H1 (cell line): ENCODE results near the gene ME3. TPM values are rescaled to one million over a fixed set of nuclear protein-coding genes. Genes with fewer than 3 reads are reported as not detected.

ENCODE experiments used
- CTCF ChIA-PET: fragments of 300-600 bp; sonication (Branson Sonifier 250); formaldehyde crosslinking; loops from one replicate; lab custom pipeline; 2021; ENCODE audit not compliant: partially characterized antibody; lab: Charles Lee
- POLR2A ChIA-PET: fragments of 300-600 bp; sonication (Branson Sonifier 250); formaldehyde crosslinking; loops from one replicate; lab custom pipeline; 2021; ENCODE audit warnings: inconsistent platforms; ENCODE audit not compliant: partially characterized antibody; lab: Charles Lee
- DNase-seq, 2 experiments: peaks; one replicate each; pipeline versions ENCODE4 v3.0.0 to v3.0.0-alpha.2; 2010 to 2022; ENCODE audit warnings: low spot score in 2 of 2, low read depth in 1 of 2, mixed read lengths in 1 of 2
- FAIRE-seq: peaks from 2 replicates; lab custom pipeline; 2011; peaks lifted over from hg19 to GRCh38; lab: Jason Lieb, UNC
- H2AFZ ChIP-seq: 2 replicates; pipeline ENCODE4 v1.8.1; 2012; ENCODE audit warnings: low read length, inconsistent platforms
- H2AK5ac ChIP-seq: 2 replicates; pipeline ENCODE4 v1.6.1; 2013; ENCODE audit warnings: low read depth, low read length
- H2BK120ac ChIP-seq: replicated peaks from 2 replicates; pipeline ENCODE3; 2013; ENCODE audit warnings: low read depth, low read length, inconsistent platforms
- H2BK12ac ChIP-seq: 2 replicates; pipeline ENCODE4 v1.6.1; 2013; ENCODE audit warnings: low read depth, low read length
- H2BK15ac ChIP-seq: 2 replicates; pipeline ENCODE4 v1.6.1; 2013; ENCODE audit warnings: low read length
- H2BK20ac ChIP-seq: 2 replicates; pipeline ENCODE4 v1.6.1; 2013; ENCODE audit warnings: low read length
- H2BK5ac ChIP-seq: 2 replicates; pipeline ENCODE4 v1.6.1; 2013; ENCODE audit warnings: low read depth, low read length
- H3K14ac ChIP-seq: 2 replicates; pipeline ENCODE4 v1.6.1; 2013; ENCODE audit warnings: inconsistent platforms; ENCODE audit not compliant: insufficient read length
- H3K18ac ChIP-seq: 2 replicates; pipeline ENCODE4 v1.6.1; 2013; ENCODE audit warnings: low read length; ENCODE audit errors: extremely low read depth
- H3K23ac ChIP-seq: 2 replicates; pipeline ENCODE4 v1.6.1; 2013; ENCODE audit warnings: inconsistent platforms; ENCODE audit not compliant: insufficient read length
- H3K23me2 ChIP-seq: 2 replicates; pipeline ENCODE4 v1.6.1; 2013; ENCODE audit warnings: low read depth, low read length
- H3K27ac ChIP-seq: 2 replicates; pipeline ENCODE4 v1.6.1; 2011; ENCODE audit warnings: low read depth, low read length, inconsistent platforms
- H3K27me3 ChIP-seq, 4 experiments: replicated peaks in 1 of 4; 1 replicate in 1 of 4; 2 replicates in 3 of 4; pipeline versions ENCODE4 v1.6.1 to v1.8.1; 2011 to 2013; ENCODE audit warnings: low read length in 3 of 4, mild to moderate bottlenecking in 3 of 4, inconsistent platforms in 2 of 4, mixed read lengths in 2 of 4, moderate library complexity in 1 of 4; ENCODE audit not compliant: control insufficient read depth in 3 of 4, insufficient read depth in 3 of 4; ENCODE audit errors: extremely low read depth in 1 of 4
- H3K36me3 ChIP-seq, 4 experiments: 2 replicates each; pipeline versions ENCODE4 v1.6.1 to v1.8.1; 2011 to 2013; ENCODE audit warnings: mild to moderate bottlenecking in 4 of 4, low read length in 3 of 4, moderate library complexity in 2 of 4, control low read depth in 1 of 4, inconsistent platforms in 1 of 4; ENCODE audit not compliant: insufficient read depth in 4 of 4, control insufficient read depth in 2 of 4
- H3K4ac ChIP-seq: replicated peaks from 2 replicates; pipeline ENCODE3; 2013; ENCODE audit warnings: low read length, low read depth, mixed read lengths, inconsistent platforms; ENCODE audit not compliant: insufficient read length
- H3K4me1 ChIP-seq, 4 experiments: replicated peaks in 1 of 4; 1 replicate in 1 of 4; 2 replicates in 3 of 4; pipeline versions ENCODE4 v1.6.1 to v1.8.1; 2011 to 2013; ENCODE audit warnings: low read length in 3 of 4, inconsistent platforms in 2 of 4, mixed read lengths in 1 of 4; ENCODE audit not compliant: insufficient read depth in 4 of 4, control insufficient read depth in 3 of 4
- H3K4me2 ChIP-seq, 2 experiments: 2 replicates each; pipeline versions ENCODE4 v1.6.1 to v1.8.1; 2011 to 2013; ENCODE audit warnings: low read depth in 2 of 2, low read length in 2 of 2, control low read depth in 1 of 2, inconsistent platforms in 1 of 2, mild to moderate bottlenecking in 1 of 2; ENCODE audit not compliant: insufficient read depth in 1 of 2
- H3K4me3 ChIP-seq, 4 experiments: fragments of 200-600, 300-600 bp in 1 of 4; sonication (generic), shearing (Covaris generic), sonication (Bioruptor Twin) in 1 of 4; 2 replicates each; pipeline versions ENCODE4 v1.5.1 to v1.8.1; 2011 to 2016; ENCODE audit warnings: low read length in 4 of 4, low read depth in 3 of 4, control low read depth in 2 of 4, inconsistent platforms in 2 of 4, mild to moderate bottlenecking in 2 of 4, mixed read lengths in 1 of 4, moderate library complexity in 1 of 4; ENCODE audit not compliant: insufficient read depth in 2 of 4; ENCODE audit errors: extremely low read depth in 1 of 4
- H3K56ac ChIP-seq: replicated peaks from 2 replicates; pipeline ENCODE3; 2013; ENCODE audit warnings: low read depth, mild to moderate bottlenecking, mixed read lengths, low read length, inconsistent platforms; ENCODE audit not compliant: insufficient read length
- H3K79me1 ChIP-seq: 2 replicates; pipeline ENCODE4 v1.6.1; 2013; ENCODE audit warnings: low read depth, low read length, control low read depth
- H3K79me2 ChIP-seq, 2 experiments: 2 replicates each; pipeline versions ENCODE4 v1.6.1 to v1.8.1; 2012 to 2013; ENCODE audit warnings: low read length in 2 of 2, mild to moderate bottlenecking in 2 of 2, inconsistent platforms in 1 of 2; ENCODE audit not compliant: insufficient read depth in 2 of 2, control insufficient read depth in 1 of 2
- H3K9ac ChIP-seq, 4 experiments: replicated peaks in 1 of 4; 1 replicate in 1 of 4; 2 replicates in 3 of 4; pipeline versions ENCODE4 v1.6.1 to v1.8.1; 2011 to 2013; ENCODE audit warnings: low read depth in 3 of 4, low read length in 3 of 4, control low read depth in 2 of 4, mild to moderate bottlenecking in 2 of 4, moderate library complexity in 2 of 4, inconsistent platforms in 1 of 4; ENCODE audit errors: extremely low read depth in 1 of 4
- H3K9me3 ChIP-seq, 2 experiments: 2 replicates each; pipeline versions ENCODE4 v1.6.1 to v1.8.1; 2012 to 2013; ENCODE audit warnings: mild to moderate bottlenecking in 2 of 2, moderate library complexity in 2 of 2, control low read depth in 1 of 2, inconsistent platforms in 1 of 2, low read depth in 1 of 2, low read length in 1 of 2, mixed read lengths in 1 of 2; ENCODE audit not compliant: insufficient read depth in 2 of 2
- H4K20me1 ChIP-seq, 2 experiments: replicated peaks in 1 of 2; 2 replicates each; pipeline versions ENCODE3 to v1.8.1; 2011 to 2013; ENCODE audit warnings: inconsistent platforms in 2 of 2, low read length in 2 of 2, mild to moderate bottlenecking in 1 of 2; ENCODE audit not compliant: insufficient read depth in 2 of 2, control insufficient read depth in 1 of 2
- H4K5ac ChIP-seq: 2 replicates; pipeline ENCODE4 v1.6.1; 2013; ENCODE audit warnings: low read length, low read depth, mixed read lengths, inconsistent platforms; ENCODE audit not compliant: insufficient read length
- H4K8ac ChIP-seq: 2 replicates; pipeline ENCODE4 v1.8.0; 2013; ENCODE audit warnings: mild to moderate bottlenecking, moderate library complexity, low read length, inconsistent platforms; ENCODE audit not compliant: insufficient read depth; ENCODE audit errors: extremely low read depth
- H4K91ac ChIP-seq: replicated peaks from 2 replicates; pipeline ENCODE3; 2013; ENCODE audit warnings: low read length, mixed read lengths, inconsistent platforms; ENCODE audit not compliant: insufficient read length
- CBX8 ChIP-seq: fragments of 300-800, 300-1000 bp; sonication (generic); IDR thresholded peaks from 2 replicates; pipeline ENCODE4 v1.7.1; 2016; ENCODE audit warnings: low read depth, low read length, borderline replicate concordance
- EP300 ChIP-seq, 2 experiments: IDR thresholded peaks; 1 replicate in 1 of 2; 2 replicates in 1 of 2; pipeline ENCODE4 v1.6.1; 2011 to 2012; ENCODE audit warnings: low read depth in 2 of 2, low read length in 2 of 2, mild to moderate bottlenecking in 2 of 2, borderline replicate concordance in 1 of 2, inconsistent platforms in 1 of 2, moderate library complexity in 1 of 2
- JUND ChIP-seq: IDR thresholded peaks from 2 replicates; pipeline ENCODE4 v1.6.1; 2011; ENCODE audit warnings: mild to moderate bottlenecking, improper control_type of control experiment, low read length
- KDM4A ChIP-seq: IDR thresholded peaks from one replicate; pipeline ENCODE4 v1.7.1; 2012; ENCODE audit warnings: low read depth, mild to moderate bottlenecking, moderate library complexity, low read length, inconsistent platforms; ENCODE audit not compliant: severe bottlenecking
- NANOG ChIP-seq: IDR thresholded peaks from 2 replicates; pipeline ENCODE4 v1.6.1; 2011; ENCODE audit warnings: low read length, low read depth, mild to moderate bottlenecking, inconsistent platforms; ENCODE audit not compliant: insufficient read depth, poor library complexity, severe bottlenecking
- POU5F1 ChIP-seq: IDR thresholded peaks from 2 replicates; pipeline ENCODE4 v1.6.1; 2011; ENCODE audit warnings: low read depth, mild to moderate bottlenecking, low read length, moderate library complexity
- RNF2 ChIP-seq: fragments of 200-900, 300-1000 bp; sonication (generic); IDR thresholded peaks from 2 replicates; pipeline ENCODE4 v1.7.1; 2016; ENCODE audit warnings: borderline replicate concordance, low read depth, mild to moderate bottlenecking, antibody characterized with exemption, low read length; ENCODE audit not compliant: poor library complexity, severe bottlenecking; ENCODE audit errors: missing control alignments
- SRF ChIP-seq: IDR thresholded peaks from 2 replicates; pipeline ENCODE4 v1.6.1; 2011; ENCODE audit warnings: mild to moderate bottlenecking, low read depth, low read length, moderate library complexity
- SUZ12 ChIP-seq: fragments of 200-600 bp; sonication (generic); IDR thresholded peaks from 2 replicates; pipeline ENCODE4 v1.6.1; 2012; ENCODE audit warnings: mild to moderate bottlenecking, inconsistent platforms, low read length, moderate library complexity, mixed read lengths
- TAF1 ChIP-seq: IDR thresholded peaks from 2 replicates; pipeline ENCODE4 v1.6.1; 2011; ENCODE audit warnings: mild to moderate bottlenecking, low read depth, low read length
- TBP ChIP-seq: IDR thresholded peaks from 2 replicates; pipeline ENCODE4 v1.6.1; 2011; ENCODE audit warnings: low read depth, low read length, improper control_type of control experiment
- TCF12 ChIP-seq: IDR thresholded peaks from 2 replicates; pipeline ENCODE4 v1.6.1; 2011; ENCODE audit warnings: low read depth, mild to moderate bottlenecking, low read length
- WGBS, 2 experiments: shearing (Covaris generic) in 1 of 2; methylation state at CpG; one replicate each; pipeline versions ENCODE4 v1.1.6 to v1.1.7; 2013 to 2015; ENCODE audit warnings: low lambda C conversion rate in 2 of 2, mixed read lengths in 2 of 2, inconsistent platforms in 1 of 2, low coverage in 1 of 2, missing lambda C conversion rate in 1 of 2; ENCODE audit not compliant: insufficient replicate concordance in 2 of 2, insufficient coverage in 1 of 2, insufficient read length in 1 of 2; ENCODE audit errors: extremely low coverage in 1 of 2, missing lambda C conversion rate in 1 of 2; 5-methylcytosine and 5-hydroxymethylcytosine counted together
- polyA plus RNA-seq, 7 experiments: library from polyadenylated mRNA; depleted of rRNA in 3 of 7; stranded (reverse) in 5 of 7; unstranded in 2 of 7; fragments of >200 nt in 5 of 7; fragments of 200-250 nt in 2 of 7; gene quantifications; 1 replicate in 5 of 7; 2 replicates in 1 of 7; 4 replicates in 1 of 7; pipeline versions ENCODE4 v1.2.1 to v1.2.3, GENCODE V29; 2011 to 2013; ENCODE audit warnings: missing spikeins in 2 of 7, mixed read lengths in 2 of 7
- total RNA-seq: library from RNA; stranded (reverse); fragmentation: NEBNext Ultra II Directional; extraction: Animal tissue kit (Norgen Biotek cat#: 25700); gene quantifications from 2 replicates; pipeline ENCODE4 v1.2.1, GENCODE V29; 2021
- TF ChIP-seq, protein P1 (sequence below): IDR thresholded peaks from 2 replicates; pipeline ENCODE4 v1.6.1; 2011; ENCODE audit warnings: low read length, improper control_type of control experiment

ME3 gene
- total and polyA plus RNA-seq, 2 of the 8 experiments (the other 6 are each of a cell fraction or from before 2014, with no cell fraction given) = 1.5 to 2.8 TPM

DNA sequence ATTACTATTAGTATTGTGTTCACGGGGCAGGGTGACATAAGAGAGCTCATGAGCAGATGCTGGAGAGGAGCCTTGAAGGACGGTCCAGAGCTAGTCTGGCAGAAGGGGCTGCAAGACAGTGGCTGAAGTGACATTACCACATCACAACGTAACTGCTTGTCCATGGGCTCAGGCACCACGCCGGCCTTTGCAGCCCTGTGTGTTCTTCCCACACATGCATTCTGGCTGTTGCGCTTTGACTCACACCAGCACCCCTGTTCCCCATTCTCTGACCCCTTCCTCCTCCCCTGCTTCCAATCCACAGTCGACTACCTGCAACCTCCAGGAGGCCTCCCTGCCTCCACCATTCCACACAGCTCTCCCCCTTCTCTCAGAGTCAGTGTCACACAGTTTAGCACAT is 103.3 kb downstream of the ME3 start:
- Histone ChIP-seq H4K8ac (no peak overlapping the region), H3K9me3 (no peaks in the 10 kb centered on the region), H4K5ac (no peak overlapping the region), H4K91ac (no peak overlapping the region), H3K56ac (no peak overlapping the region), H2BK5ac (no peak overlapping the region), H3K4me3 (no peak overlapping the region), H3K79me1 (no peaks in the 10 kb centered on the region), H2AK5ac (no peak overlapping the region), H3K23me2 (no peaks in the 10 kb centered on the region), H2BK12ac (no peak overlapping the region), H3K18ac (no peak overlapping the region), H3K4me2 (no peak overlapping the region), H3K4me1 (no peaks in the 10 kb centered on the region; a peak in 1 of 7 replicates), H3K36me3 (no peaks in the 10 kb centered on the region), H3K14ac (no peak overlapping the region), H3K27me3 (no peaks in the 10 kb centered on the region), H3K9ac (no peak overlapping the region), H2AFZ (no peak overlapping the region), H2BK20ac (no peak overlapping the region), H2BK120ac (no peak overlapping the region), H4K20me1 (no peaks in the 10 kb centered on the region), H2BK15ac (no peak overlapping the region), H3K4ac (no peak overlapping the region), H3K27ac (no peak overlapping the region), H3K23ac (no peak overlapping the region), H3K79me2 (no peaks in the 10 kb centered on the region)
- ChIA-PET POLR2A (no interaction called here), CTCF (interaction anchor here (0.7 to 3.1 kb wide), 18 partner anchors 10 to 237 kb away, joined by 3 to 22 read pairs (median 4); partner anchors contain the start of gene PRSS23)
- WGBS, 2 experiments = 92% methylated on average over 7 of the region's 7 CpGs; no CpG with 5 or more reads in 1 of the 2 experiments
- FAIRE-seq (no peak), DNase-seq (no peak)
- TF ChIP-seq CBX8 = no peak
- no peak for TF ChIP-seq JUND
- TF ChIP-seq TBP = no peak
- no peak for TF ChIP-seq TAF1
- no peak for TF ChIP-seq KDM4A
- no peak for TF ChIP-seq SRF
- TF ChIP-seq, protein P1, sequence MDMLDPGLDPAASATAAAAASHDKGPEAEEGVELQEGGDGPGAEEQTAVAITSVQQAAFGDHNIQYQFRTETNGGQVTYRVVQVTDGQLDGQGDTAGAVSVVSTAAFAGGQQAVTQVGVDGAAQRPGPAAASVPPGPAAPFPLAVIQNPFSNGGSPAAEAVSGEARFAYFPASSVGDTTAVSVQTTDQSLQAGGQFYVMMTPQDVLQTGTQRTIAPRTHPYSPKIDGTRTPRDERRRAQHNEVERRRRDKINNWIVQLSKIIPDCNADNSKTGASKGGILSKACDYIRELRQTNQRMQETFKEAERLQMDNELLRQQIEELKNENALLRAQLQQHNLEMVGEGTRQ = no peak
- TF ChIP-seq TCF12 = no peak
- no peak for TF ChIP-seq RNF2
- no peak for TF ChIP-seq SUZ12
- no peak for TF ChIP-seq POU5F1
- TF ChIP-seq NANOG = no peak
- no peak for TF ChIP-seq EP300 (IDR thresholded peaks at IDR 0.05; ENCODE audit: borderline replicate concordance in 1 of 2, low read depth in 2 of 2, low read length in 2 of 2)
